HepG2 (cell line): ENCODE data around the gene BMP6.

Source experiments
- BORCS8-MEF2B ChIP-seq: sonication (generic); formaldehyde crosslinking; IDR thresholded peaks from 2 replicates; pipeline ENCODE4 v1.8.0; 2022; ENCODE audit warnings: mild to moderate bottlenecking, missing genetic modification reagents
- DR1 ChIP-seq: sonication (generic); formaldehyde crosslinking; IDR thresholded peaks from 2 replicates; pipeline ENCODE4 v1.8.0; 2021; ENCODE audit warnings: mild to moderate bottlenecking, missing genetic modification reagents, inconsistent platforms

DNA sequence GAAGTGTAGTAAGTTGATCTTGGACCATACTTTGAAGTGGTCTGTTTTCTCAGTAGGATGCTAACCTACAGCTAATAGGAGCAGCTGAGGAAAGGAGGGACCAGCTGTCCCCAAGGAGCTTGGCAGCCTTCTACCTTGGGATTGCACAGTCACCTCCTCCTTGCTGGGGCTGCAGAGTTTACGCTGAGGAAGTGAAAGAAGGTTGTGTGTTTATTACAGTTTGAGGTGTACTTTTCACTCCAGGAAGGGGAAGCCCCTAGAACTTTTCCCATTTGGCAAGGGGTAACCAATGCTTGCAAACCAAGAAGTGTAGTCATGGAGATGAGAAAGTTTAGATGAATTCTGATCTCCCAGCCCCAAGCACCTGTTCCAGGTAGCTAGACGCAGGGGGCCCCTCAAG lies 58.8 kb downstream of the BMP6 start:
- TF ChIP-seq DR1 (CRISPR knock-in tag) (no peak), BORCS8-MEF2B (no peak)
